Stomach (tissue), 4 donors: ENCODE results near the gene RUFY4.

ENCODE experiments used
- EP300 ChIP-seq: sonication (generic); formaldehyde crosslinking; IDR thresholded peaks from one replicate; pipeline ENCODE4 v1.6.1; 2017; ENCODE audit warnings: antibody characterized with exemption
- POLR2A ChIP-seq, 4 donors: fragments of 450-650 bp; IDR thresholded peaks; one replicate each; pipeline ENCODE4 v1.6.1; 2016; ENCODE audit warnings: antibody characterized with exemption in 4 of 4, control low read depth in 2 of 4, mild to moderate bottlenecking in 1 of 4, moderate library complexity in 1 of 4
- POLR2AphosphoS5 ChIP-seq, 3 donors: sonication (generic); formaldehyde crosslinking; IDR thresholded peaks; one replicate each; pipeline ENCODE4 v1.6.1; 2016; ENCODE audit warnings: antibody characterized with exemption in 3 of 3
- TF ChIP-seq, protein P1 (sequence below), 7 experiments: fragments of 450-650 bp in 4 of 7; fragments of 200-600 bp in 3 of 7; sonication (generic) in 3 of 7; IDR thresholded peaks; one replicate each; pipeline ENCODE4 v1.5.1; 2016 to 2019; ENCODE audit warnings: antibody characterized with exemption in 7 of 7, control low read depth in 2 of 7, mild to moderate bottlenecking in 1 of 7

DNA sequence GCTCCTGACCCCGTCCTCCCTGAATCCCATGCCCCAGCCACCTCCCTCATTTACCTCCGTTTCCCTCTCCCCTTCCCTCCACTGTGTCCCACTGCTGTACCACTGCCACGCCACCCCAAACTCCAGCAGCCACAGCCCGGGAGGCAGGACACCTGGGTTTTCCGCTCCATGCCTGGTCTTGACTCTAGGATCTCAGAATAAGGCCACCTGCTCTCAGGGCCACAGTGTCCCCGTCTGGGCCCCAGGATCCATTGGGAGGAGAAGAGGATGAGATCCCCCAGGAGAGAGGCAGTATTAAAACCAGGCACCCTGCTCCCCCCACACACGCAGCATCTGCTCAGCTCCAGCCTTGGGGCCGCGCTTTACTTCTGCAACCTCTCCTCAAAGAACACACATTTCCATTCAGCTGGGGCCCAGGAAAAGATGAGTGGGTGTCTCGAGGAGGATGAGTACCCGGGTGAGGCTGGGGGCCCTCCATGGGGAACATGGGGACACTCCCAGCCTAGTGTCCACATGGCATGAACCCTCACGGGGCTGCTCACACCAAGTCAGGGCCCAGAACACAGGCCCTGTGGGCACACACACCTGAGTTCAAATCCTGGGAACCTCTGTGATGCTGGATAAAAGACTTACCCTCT is 33.5 kb upstream of the RUFY4 start:
- TF ChIP-seq, protein P1, sequence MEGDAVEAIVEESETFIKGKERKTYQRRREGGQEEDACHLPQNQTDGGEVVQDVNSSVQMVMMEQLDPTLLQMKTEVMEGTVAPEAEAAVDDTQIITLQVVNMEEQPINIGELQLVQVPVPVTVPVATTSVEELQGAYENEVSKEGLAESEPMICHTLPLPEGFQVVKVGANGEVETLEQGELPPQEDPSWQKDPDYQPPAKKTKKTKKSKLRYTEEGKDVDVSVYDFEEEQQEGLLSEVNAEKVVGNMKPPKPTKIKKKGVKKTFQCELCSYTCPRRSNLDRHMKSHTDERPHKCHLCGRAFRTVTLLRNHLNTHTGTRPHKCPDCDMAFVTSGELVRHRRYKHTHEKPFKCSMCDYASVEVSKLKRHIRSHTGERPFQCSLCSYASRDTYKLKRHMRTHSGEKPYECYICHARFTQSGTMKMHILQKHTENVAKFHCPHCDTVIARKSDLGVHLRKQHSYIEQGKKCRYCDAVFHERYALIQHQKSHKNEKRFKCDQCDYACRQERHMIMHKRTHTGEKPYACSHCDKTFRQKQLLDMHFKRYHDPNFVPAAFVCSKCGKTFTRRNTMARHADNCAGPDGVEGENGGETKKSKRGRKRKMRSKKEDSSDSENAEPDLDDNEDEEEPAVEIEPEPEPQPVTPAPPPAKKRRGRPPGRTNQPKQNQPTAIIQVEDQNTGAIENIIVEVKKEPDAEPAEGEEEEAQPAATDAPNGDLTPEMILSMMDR (IDR thresholded peaks at IDR 0.05): no peak
- TF ChIP-seq EP300 (no peak), POLR2A (IDR thresholded peaks at IDR 0.05) (no peak), POLR2AphosphoS5 (IDR thresholded peaks at IDR 0.05) (no peak)
